RWPE2 (cell line): ENCODE results near the gene PLEKHG2.

Source experiments
- ATAC-seq: fragments of 200-7000 bp; cut with Tn5 transposase; 3 replicates; pipeline ENCODE4 v1.9.1; 2021; ENCODE audit warnings: low read depth
- DNase-seq: peaks from one replicate; pipeline ENCODE4 v3.0.0-alpha.2; 2020; ENCODE audit warnings: low spot score
- H3K27ac ChIP-seq: fragments of 450-650 bp; 2 replicates; pipeline ENCODE4 v1.5.1; 2017; ENCODE audit warnings: mild to moderate bottlenecking; ENCODE audit not compliant: poor library complexity, severe bottlenecking
- H3K27me3 ChIP-seq: fragments of 250-450 bp; sonication (Bioruptor Pico); 2 replicates; pipeline ENCODE4 v1.5.1; 2021; ENCODE audit warnings: mild to moderate bottlenecking, moderate library complexity; ENCODE audit not compliant: insufficient read depth, poor library complexity, severe bottlenecking
- H3K36me3 ChIP-seq: fragments of 250-450 bp; sonication (Bioruptor Pico); 2 replicates; pipeline ENCODE4 v1.5.1; 2020; ENCODE audit warnings: low read depth, mild to moderate bottlenecking, moderate library complexity
- H3K4me1 ChIP-seq: fragments of 250-450 bp; sonication (Bioruptor Pico); 2 replicates; pipeline ENCODE4 v1.5.1; 2021; ENCODE audit warnings: mild to moderate bottlenecking, moderate library complexity; ENCODE audit not compliant: insufficient read depth, poor library complexity, severe bottlenecking
- H3K4me3 ChIP-seq: fragments of 250-450 bp; sonication (Bioruptor Pico); 2 replicates; pipeline ENCODE4 v1.5.1; 2021; ENCODE audit warnings: mild to moderate bottlenecking, moderate library complexity; ENCODE audit not compliant: severe bottlenecking
- H3K9me3 ChIP-seq: fragments of 250-450 bp; sonication (Bioruptor Pico); 2 replicates; pipeline ENCODE4 v1.5.1; 2021; ENCODE audit warnings: mild to moderate bottlenecking, moderate library complexity; ENCODE audit not compliant: severe bottlenecking
- CTCF ChIP-seq: fragments of 450-650 bp; IDR thresholded peaks from one replicate; pipeline ENCODE4 v1.5.1; 2017; ENCODE audit warnings: mild to moderate bottlenecking, moderate library complexity; ENCODE audit not compliant: poor library complexity, severe bottlenecking

Gene PLEKHG2

GRCh38 chr19:39425744-39426143, 13.3 kb downstream of the PLEKHG2 start:
- no peaks in the 10 kb centered on the region for H3K27me3 ChIP-seq
- H3K36me3 ChIP-seq, result peaks cover 22% of the 10 kb centered on the region
- peaks cover 3% of the 10 kb centered on the region for H3K4me1 ChIP-seq
- no peak for ATAC-seq
- no peak overlapping the region for H3K4me3 ChIP-seq
- no peak for TF ChIP-seq CTCF
- H3K9me3 ChIP-seq, result no peaks in the 10 kb centered on the region
- DNase-seq, result no peak
- no peak overlapping the region for H3K27ac ChIP-seq

DNA sequence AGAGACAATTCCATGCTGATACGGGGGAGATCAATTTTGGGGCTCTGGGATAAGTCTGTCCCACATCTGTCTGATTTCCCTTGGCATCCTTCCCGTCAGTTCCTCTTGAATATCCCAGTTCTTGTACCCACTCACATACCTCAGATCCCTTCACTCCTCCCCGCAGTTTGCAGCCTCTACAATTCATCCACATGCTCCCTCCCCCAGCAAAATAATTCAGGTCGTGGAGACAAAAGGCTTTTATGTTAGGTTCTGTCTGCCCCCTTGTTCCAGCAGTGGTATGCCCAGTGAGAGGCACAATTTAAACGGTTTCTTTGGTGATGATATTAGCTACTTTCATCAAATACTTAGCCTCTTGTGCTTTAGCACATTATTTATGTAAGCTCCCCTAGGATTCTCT, 13.7 kb downstream of the PLEKHG2 start:
- TF ChIP-seq CTCF, result no peak
- Histone ChIP-seq H3K9me3 (no peaks in the 10 kb centered on the region), H3K27ac (no peak overlapping the region), H3K36me3 (peaks cover 22% of the 10 kb centered on the region), H3K4me1 (peaks cover 6% of the 10 kb centered on the region), H3K27me3 (no peaks in the 10 kb centered on the region), H3K4me3 (no peak overlapping the region)
- ATAC-seq, result no peak
- no peak for DNase-seq

DNA sequence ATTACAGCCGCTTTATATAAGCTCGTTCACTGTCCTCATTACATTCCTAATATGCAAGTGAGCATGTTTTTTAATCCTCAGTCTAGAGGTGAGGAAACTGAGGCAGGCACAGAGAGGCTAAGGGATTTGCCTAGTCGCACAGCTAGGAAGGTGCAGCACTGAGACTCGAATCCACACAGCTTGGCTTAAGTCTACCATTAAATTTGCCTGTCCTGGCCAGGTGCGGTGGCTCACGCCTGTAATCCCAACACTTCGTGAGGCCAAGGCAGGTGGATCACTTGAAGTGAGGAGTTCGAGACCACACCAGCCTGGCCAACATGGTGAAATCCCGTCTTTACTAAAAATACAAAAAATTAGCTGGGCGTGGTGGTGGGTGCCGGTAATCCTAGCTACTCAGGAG, 15.2 kb downstream of the PLEKHG2 start:
- no peak for ATAC-seq
- no peak overlapping the region for H3K27ac ChIP-seq

GRCh38 chr19:39428283-39429112, 16.0 kb downstream of the PLEKHG2 start:
- no peaks in the 10 kb centered on the region for H3K9me3 ChIP-seq
- TF ChIP-seq CTCF, result no peak
- no peak for DNase-seq
- ATAC-seq, result peak; percentile 7; the same call in 2 of the 3 replicates
- peaks cover 22% of the 10 kb centered on the region for H3K36me3 ChIP-seq
- H3K4me3 ChIP-seq, result no peak overlapping the region
- H3K27me3 ChIP-seq, result no peaks in the 10 kb centered on the region
- peak overlapping the region; percentile 19 for H3K27ac ChIP-seq
- H3K4me1 ChIP-seq, result peaks cover 9% of the 10 kb centered on the region

More for the DNA sequence above, 15.2 kb downstream of the PLEKHG2 start:
- Histone ChIP-seq H3K4me3 (no peak overlapping the region), H3K27me3 (no peaks in the 10 kb centered on the region), H3K9me3 (no peaks in the 10 kb centered on the region), H3K36me3 (peaks cover 17% of the 10 kb centered on the region), H3K4me1 (peaks cover 9% of the 10 kb centered on the region)
- no peak for TF ChIP-seq CTCF
- DNase-seq, result no peak
